Erythroblast (primary cell): ENCODE data around the gene PRPSAP2.

Experiments used
- GATA1 ChIP-seq: IDR thresholded peaks from 2 replicates; pipeline ENCODE4 v1.6.1; 2011; ENCODE audit warnings: low read depth, mild to moderate bottlenecking, control low read depth, low read length, moderate library complexity
- POLR2A ChIP-seq: IDR thresholded peaks from 2 replicates; pipeline ENCODE4 v1.6.1; 2011; ENCODE audit warnings: mild to moderate bottlenecking, low read length

DNA sequence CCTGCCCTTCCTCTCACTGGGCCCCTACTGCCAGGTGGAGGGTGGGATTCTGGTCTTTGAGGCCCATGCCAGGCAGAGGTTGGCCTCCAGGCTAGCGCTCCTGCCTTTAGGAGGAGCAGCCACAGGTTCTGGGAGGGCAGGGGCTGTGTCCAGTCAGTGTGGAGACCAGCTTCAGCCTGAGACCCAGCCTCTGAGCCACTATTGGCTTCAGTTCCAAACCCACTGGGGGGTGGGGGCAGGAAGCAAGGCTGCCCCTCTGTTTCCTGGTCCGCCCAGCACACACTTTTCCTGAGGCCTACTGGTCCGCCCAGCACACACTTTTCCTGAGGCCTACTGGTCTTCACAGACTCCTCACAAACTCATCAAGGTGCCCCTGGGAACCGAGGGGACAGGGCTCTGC lies 110.4 kb downstream of the PRPSAP2 start:
- no peak for TF ChIP-seq POLR2A
- TF ChIP-seq GATA1: no peak
